Measurements from ENCODE around the gene PPP1R18. TPM values are rescaled to one million over a fixed set of nuclear protein-coding genes. Genes with fewer than 3 reads are reported as not detected.

The PPP1R18 gene
- total RNA-seq, 1 donor from 2014 or later, result 20.9 TPM

Other genes with a start within 250 kb of the PPP1R18 start
- gene HLA-E, start 197.1 kb downstream of the PPP1R18 start, total RNA-seq (ENCODE audit: insufficient read depth, low replicate concordance), result 186 TPM
- gene GNL1, start 130.2 kb downstream of the PPP1R18 start, total RNA-seq (ENCODE audit: insufficient read depth, low replicate concordance), result 25.3 TPM
- gene PRR3, start 129.3 kb downstream of the PPP1R18 start, total RNA-seq (ENCODE audit: insufficient read depth, low replicate concordance), result 5.1 TPM
- gene ABCF1, start 115.2 kb downstream of the PPP1R18 start, total RNA-seq (ENCODE audit: insufficient read depth, low replicate concordance), result 27.2 TPM
- 11.3 TPM for gene PPP1R10, start 69.4 kb downstream of the PPP1R18 start, total RNA-seq (ENCODE audit: insufficient read depth, low replicate concordance)
- 18.8 TPM for gene MRPS18B, start 68.8 kb downstream of the PPP1R18 start, total RNA-seq (ENCODE audit: insufficient read depth, low replicate concordance)
- 1.9 TPM for gene ATAT1, start 59.8 kb downstream of the PPP1R18 start, total RNA-seq (ENCODE audit: insufficient read depth, low replicate concordance)
- 11.8 TPM for gene C6orf136, start 39.5 kb downstream of the PPP1R18 start, total RNA-seq (ENCODE audit: insufficient read depth, low replicate concordance)
- 19.5 TPM for gene DHX16, start 13.6 kb downstream of the PPP1R18 start, total RNA-seq (ENCODE audit: insufficient read depth, low replicate concordance)
- 4.3 TPM for gene NRM, start 4.3 kb upstream of the PPP1R18 start, total RNA-seq (ENCODE audit: insufficient read depth, low replicate concordance)
- 14.9 TPM for gene MDC1, start 30.6 kb upstream of the PPP1R18 start, total RNA-seq (ENCODE audit: insufficient read depth, low replicate concordance)
- gene TUBB, start 33.7 kb upstream of the PPP1R18 start, total RNA-seq (ENCODE audit: insufficient read depth, low replicate concordance), result 174 TPM
- 46.7 TPM for gene FLOT1, start 56.0 kb upstream of the PPP1R18 start, total RNA-seq (ENCODE audit: insufficient read depth, low replicate concordance)
- gene IER3, start 57.9 kb upstream of the PPP1R18 start, total RNA-seq (ENCODE audit: insufficient read depth, low replicate concordance), result 70.1 TPM
- 19.0 TPM for gene DDR1, start 197.9 kb upstream of the PPP1R18 start, total RNA-seq (ENCODE audit: insufficient read depth, low replicate concordance)
- gene GTF2H4, start 221.6 kb upstream of the PPP1R18 start, total RNA-seq (ENCODE audit: insufficient read depth, low replicate concordance), result 1.4 TPM
- gene VARS2, start 227.6 kb upstream of the PPP1R18 start, total RNA-seq (ENCODE audit: insufficient read depth, low replicate concordance), result 20.5 TPM
- gene SFTA2, start 245.5 kb upstream of the PPP1R18 start, total RNA-seq (ENCODE audit: insufficient read depth, low replicate concordance), result not detected